GM23338 (cell line): ENCODE data around the gene CCDC12.

Experiments used
- ETS1 ChIP-seq: IDR thresholded peaks from 2 replicates; pipeline ENCODE4 v1.6.1; 2016; ENCODE audit warnings: antibody characterized with exemption
- EZH2 ChIP-seq: fragments of 200-600 bp; sonication (generic); IDR thresholded peaks from one replicate; pipeline ENCODE4 v1.8.0; 2017; ENCODE audit warnings: antibody characterized with exemption, mild to moderate bottlenecking, low read depth; ENCODE audit not compliant: unreplicated experiment
- EZH2phosphoT487 ChIP-seq: fragments of 200-600 bp; sonication (generic); IDR thresholded peaks from one replicate; pipeline ENCODE4 v1.8.1; 2018; ENCODE audit warnings: antibody characterized with exemption; ENCODE audit not compliant: unreplicated experiment
- REST ChIP-seq: IDR thresholded peaks from one replicate; pipeline ENCODE4 v1.6.1; 2018; ENCODE audit warnings: antibody characterized with exemption; ENCODE audit not compliant: unreplicated experiment
- TF ChIP-seq, protein P1 (sequence below), 2 experiments: fragments of 200-600 bp in 1 of 2; sonication (generic) in 1 of 2; conservative IDR thresholded peaks; 2 replicates each; pipeline versions ENCODE4 v1.5.1 to v1.6.1; 2016 to 2017; ENCODE audit warnings: antibody characterized with exemption in 2 of 2, low read depth in 2 of 2, mild to moderate bottlenecking in 2 of 2, moderate library complexity in 1 of 2

DNA sequence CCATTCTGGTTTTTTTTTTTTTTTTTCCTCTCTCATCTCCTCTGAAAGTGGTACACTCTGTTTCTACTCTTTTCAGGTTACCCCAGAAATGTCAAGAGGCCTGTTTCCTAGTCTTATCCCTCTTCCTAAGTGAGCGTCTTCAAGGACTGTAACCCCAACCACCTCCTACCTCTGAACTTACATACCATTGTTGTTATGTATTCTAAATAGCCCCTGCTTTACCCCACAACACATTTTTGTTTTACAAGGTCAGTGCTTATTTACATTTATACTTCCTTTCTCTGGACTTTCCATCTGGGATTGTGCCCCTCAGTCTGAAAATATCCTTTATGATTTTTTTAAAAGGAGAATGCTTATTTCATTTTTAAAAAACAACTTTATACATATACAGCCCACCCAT lies 60.3 kb downstream of the CCDC12 start:
- no peak for TF ChIP-seq EZH2phosphoT487
- TF ChIP-seq, protein P1, sequence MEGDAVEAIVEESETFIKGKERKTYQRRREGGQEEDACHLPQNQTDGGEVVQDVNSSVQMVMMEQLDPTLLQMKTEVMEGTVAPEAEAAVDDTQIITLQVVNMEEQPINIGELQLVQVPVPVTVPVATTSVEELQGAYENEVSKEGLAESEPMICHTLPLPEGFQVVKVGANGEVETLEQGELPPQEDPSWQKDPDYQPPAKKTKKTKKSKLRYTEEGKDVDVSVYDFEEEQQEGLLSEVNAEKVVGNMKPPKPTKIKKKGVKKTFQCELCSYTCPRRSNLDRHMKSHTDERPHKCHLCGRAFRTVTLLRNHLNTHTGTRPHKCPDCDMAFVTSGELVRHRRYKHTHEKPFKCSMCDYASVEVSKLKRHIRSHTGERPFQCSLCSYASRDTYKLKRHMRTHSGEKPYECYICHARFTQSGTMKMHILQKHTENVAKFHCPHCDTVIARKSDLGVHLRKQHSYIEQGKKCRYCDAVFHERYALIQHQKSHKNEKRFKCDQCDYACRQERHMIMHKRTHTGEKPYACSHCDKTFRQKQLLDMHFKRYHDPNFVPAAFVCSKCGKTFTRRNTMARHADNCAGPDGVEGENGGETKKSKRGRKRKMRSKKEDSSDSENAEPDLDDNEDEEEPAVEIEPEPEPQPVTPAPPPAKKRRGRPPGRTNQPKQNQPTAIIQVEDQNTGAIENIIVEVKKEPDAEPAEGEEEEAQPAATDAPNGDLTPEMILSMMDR (conservative IDR thresholded peaks at IDR 0.05; ENCODE audit: low read depth in 2 of 2) = no peak
- no peak for TF ChIP-seq EZH2
- no peak for TF ChIP-seq REST
- no peak for TF ChIP-seq ETS1
